Measurements from ENCODE around the gene MPZL3. TPM values are rescaled to one million over a fixed set of nuclear protein-coding genes. Genes with fewer than 3 reads are reported as not detected.
"Not testable (repeated sequence)": the region's sequence is repeated elsewhere in the genome, so short reads cannot be mapped to it uniquely, and the experiment has no call there.

The MPZL3 gene
- total RNA-seq, 1 donor from 2014 or later: 23.2 TPM

- no peak for DNase-seq (ENCODE audit: low spot score)
These were observed 39.4 kb downstream of the MPZL3 start for GRCh38 chr11:118212781-118213191.

DNA sequence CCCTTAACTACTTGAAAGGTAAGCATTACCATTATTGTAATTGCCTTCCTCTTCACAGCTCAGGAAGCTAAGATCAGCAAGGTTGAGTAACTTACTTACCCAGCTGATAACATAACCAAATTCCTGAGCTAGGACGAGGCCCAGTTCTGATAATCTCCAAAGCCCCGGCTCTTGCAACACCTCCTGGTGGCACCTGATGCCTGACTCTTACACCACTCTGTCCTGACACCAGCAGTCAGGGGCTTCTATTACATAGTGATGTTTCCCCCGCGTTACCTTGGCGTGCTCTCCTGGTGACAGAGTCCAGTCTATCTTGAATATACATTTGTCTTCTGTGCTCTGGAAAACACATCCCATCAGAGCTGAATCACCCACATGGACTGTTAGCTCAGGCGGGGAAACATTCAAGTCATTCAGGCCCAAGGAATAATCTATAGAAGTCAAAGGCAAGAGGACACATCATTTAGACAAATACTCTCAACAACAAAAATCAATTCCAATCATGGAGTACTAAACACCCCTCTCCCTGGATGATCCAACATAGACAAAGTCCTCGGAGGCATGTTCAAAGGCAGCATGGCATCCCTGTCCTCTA is 39.9 kb downstream of the MPZL3 start:
- DNase-seq (ENCODE audit: low spot score): no peak

DNA sequence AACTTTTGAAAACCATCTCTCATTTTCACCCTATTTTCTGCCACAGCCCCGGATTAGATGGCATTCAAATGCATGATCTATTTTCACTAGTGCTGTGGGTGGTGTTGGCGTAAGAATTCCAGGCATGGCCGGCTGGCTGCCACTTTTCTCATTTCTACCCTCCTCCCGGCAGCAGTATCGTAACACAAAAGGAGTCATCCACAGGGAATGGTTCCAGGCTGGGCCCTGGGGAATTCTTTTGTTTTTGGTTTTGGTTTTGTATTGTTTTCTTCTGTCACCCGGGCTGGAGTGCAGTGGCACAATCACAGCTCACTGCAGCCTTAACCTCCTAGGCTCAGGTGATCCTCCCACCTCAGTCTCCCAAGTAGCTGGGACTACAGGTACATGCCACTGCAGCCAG is 41.2 kb downstream of the MPZL3 start:
- no peak for DNase-seq (ENCODE audit: low spot score)

GRCh38 chr11:118210323-118210722 is 41.8 kb downstream of the MPZL3 start:
- DNase-seq (ENCODE audit: low spot score): no peak

DNA sequence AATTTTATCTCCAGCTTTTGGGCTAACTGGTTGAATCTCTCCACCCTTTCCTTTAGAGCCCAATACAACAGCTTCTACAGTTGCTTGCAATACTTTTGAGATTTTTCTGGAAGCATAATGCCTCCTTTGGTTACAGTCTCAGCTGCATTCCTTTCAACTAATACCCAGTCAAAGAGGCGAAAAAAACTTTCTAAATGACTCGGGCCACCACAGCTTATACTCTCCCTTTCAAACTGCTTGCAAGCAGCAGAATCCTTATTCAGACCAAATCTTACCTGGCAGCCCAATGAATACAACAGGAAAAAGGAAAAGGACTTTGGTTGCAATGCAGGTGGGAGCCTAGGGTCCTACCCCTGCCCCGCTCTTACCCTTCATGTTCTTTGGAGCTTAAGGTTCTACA is 43.1 kb downstream of the MPZL3 start:
- no peak for DNase-seq (ENCODE audit: low spot score)

DNA sequence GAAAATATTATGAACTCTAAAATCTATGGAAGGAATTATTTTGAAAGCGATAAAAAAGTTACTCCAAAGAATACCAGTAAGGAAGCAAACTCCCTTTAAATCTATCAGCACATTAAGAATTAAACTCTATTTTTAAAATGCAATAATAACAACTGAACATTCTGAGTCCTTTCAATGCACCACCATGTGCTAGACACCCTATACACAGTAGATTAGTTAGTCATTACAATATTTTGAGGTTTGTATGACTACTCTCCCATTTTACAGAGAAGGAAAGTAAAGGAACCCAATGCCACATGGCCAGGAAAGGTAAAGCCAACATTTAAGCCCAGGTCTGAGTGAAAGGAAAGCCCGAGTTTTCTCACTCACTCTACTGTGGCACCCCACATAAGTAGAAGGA is 45.1 kb downstream of the MPZL3 start:
- no peak for DNase-seq (ENCODE audit: low spot score)

DNA sequence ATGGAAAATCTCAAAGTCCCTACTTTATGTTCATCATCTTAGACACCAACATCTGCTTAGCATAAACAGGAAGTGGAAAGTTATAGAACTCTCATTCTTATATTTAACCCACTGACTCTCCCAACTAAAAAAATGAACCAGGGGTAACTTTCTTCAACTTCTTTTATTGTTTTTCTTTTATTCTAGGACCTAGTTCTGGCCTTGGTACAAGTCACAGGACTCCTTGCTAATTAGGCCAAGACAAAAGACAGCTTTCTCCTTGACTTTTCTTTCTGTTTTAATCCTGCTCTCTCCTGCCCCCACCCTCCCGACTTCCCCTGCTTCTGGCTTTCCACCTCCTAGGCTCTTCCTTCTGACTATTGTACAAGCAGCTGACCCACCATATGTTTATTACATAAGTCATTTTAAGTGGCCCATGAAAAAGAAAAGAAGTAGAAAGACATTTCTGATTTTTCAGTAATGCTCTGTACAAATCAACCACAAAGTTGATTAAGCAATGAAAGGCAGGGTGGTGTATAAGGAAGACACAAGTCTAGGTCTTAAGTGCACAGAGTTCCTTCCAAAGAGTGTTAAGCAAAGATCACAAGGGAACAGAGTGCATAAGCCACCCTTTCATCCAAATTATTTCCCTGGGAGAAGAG is 45.7 kb downstream of the MPZL3 start:
- DNase-seq (ENCODE audit: low spot score): no peak

- DNase-seq (ENCODE audit: low spot score): no peak
These were observed 46.4 kb downstream of the MPZL3 start for GRCh38 chr11:118205606-118206378.

GRCh38 chr11:118202599-118203422 is 49.4 kb downstream of the MPZL3 start:
- peak; percentile 86 for DNase-seq (ENCODE audit: low spot score)

- DNase-seq (ENCODE audit: low spot score): no peak
These were observed 50.2 kb downstream of the MPZL3 start for GRCh38 chr11:118201966-118202365.

- DNase-seq (ENCODE audit: low spot score): no peak
These were observed 51.1 kb downstream of the MPZL3 start for GRCh38 chr11:118200901-118201680.

DNA sequence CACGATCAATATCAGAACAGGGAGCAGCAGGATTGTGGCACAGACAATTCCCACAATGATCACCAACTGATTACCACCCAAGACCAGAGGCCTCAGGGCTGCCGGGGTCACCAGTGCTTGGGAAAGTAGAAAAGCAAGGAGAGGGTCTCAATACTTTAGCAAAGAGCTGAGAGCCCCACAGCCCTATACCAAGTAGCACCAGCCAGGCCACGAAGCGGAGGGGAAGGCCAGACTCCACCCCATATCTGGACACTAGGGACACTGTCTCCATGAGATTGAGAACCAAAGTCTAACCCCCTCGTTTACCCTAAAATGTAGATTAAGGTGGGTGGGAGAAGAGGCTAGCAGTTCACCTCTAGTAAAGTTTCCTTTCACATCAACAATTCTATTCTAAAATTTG is 51.7 kb downstream of the MPZL3 start:
- DNase-seq (ENCODE audit: low spot score): no peak

GRCh38 chr11:118199135-118199534 is 53.0 kb downstream of the MPZL3 start:
- no peak for DNase-seq (ENCODE audit: low spot score)

GRCh38 chr11:118198370-118198769 is 53.8 kb downstream of the MPZL3 start:
- peak; percentile 82 for DNase-seq (ENCODE audit: low spot score)

DNA sequence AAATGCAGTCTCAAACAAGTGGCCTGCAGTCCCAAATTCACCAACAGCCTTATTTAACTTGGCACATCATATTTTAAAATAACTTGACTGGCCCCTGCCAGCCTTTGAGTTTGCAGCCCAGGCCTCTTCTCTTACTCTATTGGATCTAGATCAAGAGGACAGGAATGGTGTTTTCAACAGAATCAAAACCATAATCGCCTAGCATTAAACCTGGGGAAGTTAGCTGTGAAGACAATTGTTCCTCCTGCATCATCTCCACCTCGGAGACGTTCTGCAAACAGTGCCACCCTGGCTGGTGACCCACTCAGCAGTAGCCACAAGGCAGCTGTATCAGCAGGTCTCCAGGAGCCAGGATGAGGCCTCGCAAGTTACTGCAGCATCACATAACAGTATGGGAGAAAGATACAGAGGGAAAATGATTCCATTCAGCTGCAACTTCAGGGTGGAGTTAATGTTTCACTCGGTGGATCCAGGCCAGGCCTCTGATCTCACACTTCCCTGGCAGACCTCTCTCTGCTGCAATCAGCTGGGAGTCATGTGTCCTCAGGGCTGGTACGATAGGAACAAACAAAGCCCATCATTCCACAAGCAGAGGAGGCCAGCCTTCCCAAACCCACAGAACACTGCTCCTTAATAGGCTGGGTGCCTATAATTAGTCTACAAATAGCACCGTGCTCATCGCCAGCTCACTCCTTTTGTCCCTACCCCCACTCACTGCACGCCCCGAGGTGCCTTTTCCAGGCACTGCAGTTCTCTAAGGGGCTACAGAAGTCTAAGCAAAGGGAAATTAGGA is 57.1 kb downstream of the MPZL3 start:
- peak; percentile 93 for DNase-seq (ENCODE audit: low spot score)

GRCh38 chr11:118193910-118194566 is 58.1 kb downstream of the MPZL3 start:
- no peak for DNase-seq (ENCODE audit: low spot score)

- not testable (repeated sequence) for DNase-seq (ENCODE audit: low spot score)
These were observed 59.3 kb downstream of the MPZL3 start for GRCh38 chr11:118192817-118193216.

DNA sequence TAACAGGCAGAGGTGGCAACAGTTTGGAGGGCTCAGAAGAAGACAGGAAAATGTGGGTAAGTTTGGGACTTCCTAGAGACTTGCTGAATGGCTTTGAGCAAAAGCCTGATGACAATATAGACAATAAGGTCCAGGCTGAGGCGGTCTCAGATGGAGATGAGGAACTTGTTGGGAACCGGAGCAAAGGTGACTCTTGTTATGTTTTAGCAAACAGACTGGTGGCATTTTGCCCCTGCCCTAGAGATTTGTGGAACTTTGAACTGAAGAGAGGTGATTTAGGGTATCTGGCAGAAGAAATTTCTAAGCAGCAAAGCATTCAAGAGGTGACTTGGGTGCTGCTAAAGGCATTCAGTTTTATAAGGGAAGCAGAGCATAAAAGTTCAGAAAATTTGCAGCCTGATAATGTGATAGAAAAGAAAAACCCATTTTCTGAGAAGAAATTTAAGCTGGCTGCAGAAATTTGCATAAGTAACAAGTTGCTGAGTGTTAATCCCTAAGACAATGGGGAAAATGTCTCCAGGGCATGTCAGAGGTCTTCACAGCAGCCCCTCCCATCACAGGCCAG is 61.1 kb downstream of the MPZL3 start:
- not testable (repeated sequence) for DNase-seq (ENCODE audit: low spot score)

DNA sequence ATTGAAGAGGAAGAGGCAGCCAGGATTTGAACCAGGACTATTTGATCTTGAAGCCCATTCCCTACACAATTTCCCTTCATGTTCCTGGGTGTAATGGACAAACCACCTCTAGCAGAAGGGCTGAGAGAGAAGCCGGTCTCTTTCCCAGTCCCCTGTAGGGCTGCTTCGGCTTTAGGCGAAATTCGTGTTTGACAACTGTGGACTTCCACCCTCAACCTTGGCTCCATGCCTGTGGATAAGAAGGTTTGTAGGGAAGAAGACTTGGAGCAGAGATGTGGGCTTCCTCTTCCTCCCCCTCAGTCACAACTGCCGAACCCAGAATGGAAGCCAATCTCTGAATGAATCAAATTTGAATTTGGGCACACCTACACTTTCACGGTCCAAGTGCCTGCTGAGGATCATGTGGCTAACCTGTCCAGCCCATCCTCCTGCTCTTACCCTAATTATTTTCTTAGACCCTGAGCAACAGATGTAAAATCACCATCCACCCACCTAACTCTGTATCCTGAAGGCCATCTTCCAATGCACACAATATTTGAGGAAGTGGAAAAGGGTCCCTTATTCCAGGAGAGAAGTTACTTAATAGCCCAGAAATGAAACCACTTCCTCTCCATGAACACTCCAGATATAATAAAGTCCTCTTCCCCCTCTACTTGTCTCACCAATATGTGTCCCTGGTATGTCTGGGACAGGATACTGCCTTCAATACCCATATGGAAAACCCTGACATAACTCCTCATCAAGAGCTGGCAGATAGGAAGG is 65.6 kb downstream of the MPZL3 start:
- DNase-seq (ENCODE audit: low spot score): peak; percentile 29

All from mucosa of gallbladder (tissue), 1 donor.